IMR-90 (cell line): Measurements from ENCODE around the gene PCDHGA6. TPM values are rescaled to one million over a fixed set of nuclear protein-coding genes. Genes with fewer than 3 reads are reported as not detected.

ENCODE experiments used
- ATAC-seq: fragments of 200-7000 bp; cut with Tn5 transposase; 2 replicates; pipeline ENCODE4 v1.9.1; 2020; ENCODE audit warnings: low read depth, mild to moderate bottlenecking, moderate library complexity
- BruUV-seq: library from RNA; stranded (reverse); fragments of 400-500 nt; replicated peaks from 2 replicates; lab custom pipeline; 2021; lab: Mats Ljungman, UMichigan
- CTCF ChIA-PET: fragments of 300-600 bp; formaldehyde crosslinking; extraction: SDS; loops from one replicate; lab custom pipeline; 2021; ENCODE audit warnings: antibody characterized with exemption; lab: Yijun Ruan, JAX
- POLR2A ChIA-PET: fragments of 300-600 bp; sonication (Branson Sonifier 250); formaldehyde crosslinking; loops from one replicate; lab custom pipeline; 2022; ENCODE audit warnings: antibody characterized with exemption; ENCODE audit not compliant: unreplicated experiment; lab: Charles Lee
- DNase-seq: peaks from one replicate; pipeline ENCODE4 v3.0.0; 2013
- H2AFZ ChIP-seq: replicated peaks from 2 replicates; pipeline ENCODE3; 2013; ENCODE audit warnings: low read length, mild to moderate bottlenecking; ENCODE audit not compliant: poor library complexity
- H2AK5ac ChIP-seq: 2 replicates; pipeline ENCODE4 v1.6.1; 2013; ENCODE audit warnings: low read depth, low read length, inconsistent platforms
- H2AK9ac ChIP-seq: replicated peaks from 2 replicates; pipeline ENCODE3; 2013; ENCODE audit warnings: mild to moderate bottlenecking, low read depth, low read length, moderate library complexity; ENCODE audit not compliant: poor library complexity
- H2BK120ac ChIP-seq: 2 replicates; pipeline ENCODE4 v1.6.1; 2013; ENCODE audit warnings: low read depth, low read length, inconsistent platforms
- H2BK15ac ChIP-seq: 3 replicates; pipeline ENCODE4 v1.6.1; 2013; ENCODE audit warnings: low read depth, low read length, inconsistent platforms
- H2BK20ac ChIP-seq: 2 replicates; pipeline ENCODE4 v1.6.1; 2013; ENCODE audit warnings: low read depth, mild to moderate bottlenecking, inconsistent platforms, low read length, moderate library complexity
- H2BK5ac ChIP-seq: 2 replicates; pipeline ENCODE4 v1.6.1; 2013; ENCODE audit warnings: mild to moderate bottlenecking, low read depth, low read length, inconsistent platforms; ENCODE audit not compliant: poor library complexity, severe bottlenecking
- H3K14ac ChIP-seq: replicated peaks from 2 replicates; pipeline ENCODE4 v1.6.1; 2013; ENCODE audit warnings: low read depth, low read length, inconsistent platforms
- H3K18ac ChIP-seq: 2 replicates; pipeline ENCODE4 v1.6.1; 2013; ENCODE audit warnings: low read depth, low read length, control low read depth
- H3K23ac ChIP-seq: 2 replicates; pipeline ENCODE4 v1.6.1; 2013; ENCODE audit warnings: low read depth, low read length, inconsistent platforms
- H3K27ac ChIP-seq: 2 replicates; pipeline ENCODE4 v1.5.1; 2013; ENCODE audit warnings: mild to moderate bottlenecking, control low read depth, low read length; ENCODE audit not compliant: insufficient read depth
- H3K27me3 ChIP-seq: 2 replicates; pipeline ENCODE4 v1.6.1; 2013; ENCODE audit warnings: low read length; ENCODE audit not compliant: control insufficient read depth, insufficient read depth
- H3K36me3 ChIP-seq: 2 replicates; pipeline ENCODE4 v1.6.1; 2013; ENCODE audit warnings: low read length, mixed read lengths; ENCODE audit not compliant: control insufficient read depth, insufficient read depth
- H3K4ac ChIP-seq: 2 replicates; pipeline ENCODE4 v1.6.1; 2013; ENCODE audit warnings: low read depth, low read length, inconsistent platforms
- H3K4me1 ChIP-seq: 2 replicates; pipeline ENCODE4 v1.6.1; 2013; ENCODE audit warnings: low read length, mixed read lengths; ENCODE audit not compliant: control insufficient read depth, insufficient read depth
- H3K4me2 ChIP-seq: 2 replicates; pipeline ENCODE4 v1.6.1; 2013; ENCODE audit warnings: low read depth, mild to moderate bottlenecking, control low read depth, low read length, moderate library complexity
- H3K4me3 ChIP-seq: 2 replicates; pipeline ENCODE4 v1.5.1; 2013; ENCODE audit warnings: low read depth, mild to moderate bottlenecking, control low read depth, low read length, moderate library complexity; ENCODE audit not compliant: insufficient read depth
- H3K56ac ChIP-seq: 2 replicates; pipeline ENCODE4 v1.6.1; 2013; ENCODE audit warnings: low read length, inconsistent platforms; ENCODE audit not compliant: insufficient read depth; ENCODE audit errors: extremely low read depth
- H3K79me1 ChIP-seq, 2 experiments: 2 replicates each; pipeline ENCODE4 v1.6.1; 2013; ENCODE audit warnings: low read length in 2 of 2, inconsistent platforms in 1 of 2, low read depth in 1 of 2
- H3K9ac ChIP-seq: 2 replicates; pipeline ENCODE4 v1.6.1; 2013; ENCODE audit warnings: low read depth, low read length, control low read depth
- H3K9me1 ChIP-seq: 2 replicates; pipeline ENCODE4 v1.6.1; 2013; ENCODE audit warnings: low read length, inconsistent platforms; ENCODE audit not compliant: insufficient read depth
- H3K9me3 ChIP-seq: 2 replicates; pipeline ENCODE4 v1.6.1; 2013; ENCODE audit warnings: low read length; ENCODE audit not compliant: control insufficient read depth, insufficient read depth
- H4K20me1 ChIP-seq: 2 replicates; pipeline ENCODE4 v1.6.1; 2013; ENCODE audit warnings: low read length, inconsistent platforms; ENCODE audit not compliant: insufficient read depth
- H4K5ac ChIP-seq: 2 replicates; pipeline ENCODE4 v1.6.1; 2013; ENCODE audit warnings: mild to moderate bottlenecking, low read depth, low read length, control low read depth
- H4K8ac ChIP-seq, 2 experiments: 2 replicates each; pipeline ENCODE4 v1.6.1; 2013; ENCODE audit warnings: low read depth in 2 of 2, low read length in 2 of 2, control low read depth in 1 of 2, inconsistent platforms in 1 of 2
- H4K91ac ChIP-seq: 2 replicates; pipeline ENCODE4 v1.6.1; 2013; ENCODE audit warnings: low read depth, low read length, inconsistent platforms; ENCODE audit not compliant: insufficient read depth
- CEBPB ChIP-seq: IDR thresholded peaks from 2 replicates; pipeline ENCODE4 v1.6.1; 2012; ENCODE audit warnings: low read depth, low read length, improper control_type of control experiment
- CHD1 ChIP-seq: IDR thresholded peaks from 2 replicates; pipeline ENCODE4 v1.6.1; 2012; ENCODE audit warnings: low read depth, low read length, improper control_type of control experiment
- CTCF ChIP-seq: conservative IDR thresholded peaks from 2 replicates; pipeline ENCODE4 v1.5.1; 2012; ENCODE audit warnings: mild to moderate bottlenecking, low read depth, low read length, improper control_type of control experiment
- ELK1 ChIP-seq: fragments of 150-350 bp; IDR thresholded peaks from 2 replicates; pipeline ENCODE4 v1.6.1; 2016; ENCODE audit warnings: low read depth, mild to moderate bottlenecking, low read length, moderate library complexity, borderline replicate concordance
- MXI1 ChIP-seq: IDR thresholded peaks from 2 replicates; pipeline ENCODE4 v1.6.1; 2012; ENCODE audit warnings: low read depth, mild to moderate bottlenecking, low read length, moderate library complexity, borderline replicate concordance
- NFE2L2 ChIP-seq: fragments of 150-350 bp; IDR thresholded peaks from 2 replicates; pipeline ENCODE4 v1.6.1; 2016; ENCODE audit warnings: low read depth, mild to moderate bottlenecking, low read length
- POLR2A ChIP-seq: IDR thresholded peaks from 2 replicates; pipeline ENCODE4 v1.6.1; 2012; ENCODE audit warnings: mild to moderate bottlenecking, low read depth, low read length
- RCOR1 ChIP-seq: IDR thresholded peaks from 2 replicates; pipeline ENCODE4 v1.6.1; 2012; ENCODE audit warnings: mild to moderate bottlenecking, low read length, improper control_type of control experiment; ENCODE audit not compliant: insufficient replicate concordance
- RFX5 ChIP-seq: IDR thresholded peaks from 2 replicates; pipeline ENCODE4 v1.8.0; 2012; ENCODE audit warnings: low read depth, mild to moderate bottlenecking, low read length, moderate library complexity
- USF2 ChIP-seq: fragments of 150-350 bp; IDR thresholded peaks from 2 replicates; pipeline ENCODE4 v1.6.1; 2017; ENCODE audit warnings: mild to moderate bottlenecking, antibody characterized with exemption, low read length, low read depth
- WGBS, 2 experiments: methylation state at CpG; one replicate each; pipeline versions ENCODE4 v1.1.5 to v1.1.7; 2013; ENCODE audit warnings: missing lambda C conversion rate in 2 of 2; ENCODE audit not compliant: insufficient read length in 1 of 2; ENCODE audit errors: extremely low coverage in 2 of 2; 5-methylcytosine and 5-hydroxymethylcytosine counted together
- dilution Hi-C: fragments of 300-500 bp; cut with HindIII; formaldehyde crosslinking; loops from one replicate; pipeline ENCODE4 v1.14.3; 2018; ENCODE audit warnings: low sequenced_read_pairs; ENCODE audit not compliant: unreplicated experiment
- in situ Hi-C: fragments of 300-500 bp; cut with MboI; formaldehyde crosslinking; loops from 3 replicates; pipeline ENCODE4 v1.14.3; 2019; ENCODE audit warnings: low sequenced_read_pairs, inconsistent platforms, mixed read lengths
- intact Hi-C: fragments of 100-400 bp; cut with micrococcal nuclease; formaldehyde crosslinking; loops from 2 replicates; pipeline ENCODE4 v1.10.0; 2022
- polyA plus RNA-seq, 3 experiments: library from polyadenylated mRNA; depleted of rRNA; stranded (reverse); fragments of >200 nt; gene quantifications; 2 replicates each; pipeline ENCODE4 v1.2.3, GENCODE V29; 2012; ENCODE audit warnings: low replicate concordance in 1 of 3
- total RNA-seq: library from RNA; depleted of rRNA; stranded (reverse); fragments of >200 nt; gene quantifications from 2 replicates; pipeline ENCODE4 v1.2.3, GENCODE V29; 2012

PCDHGA6 gene
- total and polyA plus RNA-seq, 2 of the 4 experiments (the other 2 are of a cell fraction): 4.1 to 4.7 TPM

GRCh38 chr5:141345327-141345726, 28.4 kb upstream of the PCDHGA6 start:
- H3K4ac ChIP-seq: no peak overlapping the region
- H4K91ac ChIP-seq: no peak overlapping the region
- no peaks in the 10 kb centered on the region for H3K9me1 ChIP-seq
- no peak overlapping the region for H2BK20ac ChIP-seq
- no peak overlapping the region for H3K4me3 ChIP-seq
- no peak overlapping the region for H2BK15ac ChIP-seq
- no peak overlapping the region for H4K5ac ChIP-seq
- H3K56ac ChIP-seq: no peak overlapping the region
- H2AFZ ChIP-seq: no peak overlapping the region
- no peaks in the 10 kb centered on the region for H4K20me1 ChIP-seq
- H3K27ac ChIP-seq: no peak overlapping the region
- no peak overlapping the region for H3K23ac ChIP-seq
- H3K36me3 ChIP-seq: 0 out of 2 replicates have a peak, but pooled peaks cover 2% of the 10 kb centered on the region
- dilution Hi-C loops (no loop called here), intact Hi-C loops (no loop called here), in situ Hi-C loops (no loop called here)
- 33% methylated on average over 7 of the region's 20 CpGs; no CpG with 5 or more reads in 1 of the 2 experiments for WGBS, 2 experiments
- ChIA-PET POLR2A (no interaction called here), CTCF (no interaction called here)
- DNase-seq (no peak), ATAC-seq (no peak)
- H3K14ac ChIP-seq: no peak overlapping the region
- no peak overlapping the region for H3K18ac ChIP-seq
- no peak overlapping the region for H2BK5ac ChIP-seq
- H2BK120ac ChIP-seq: no peak overlapping the region
- no peak overlapping the region for H2AK9ac ChIP-seq
- TF ChIP-seq CHD1 (no peak), RFX5 (no peak), ELK1 (no peak), NFE2L2 (no peak), MXI1 (no peak), RCOR1 (no peak), CTCF (no peak), CEBPB (no peak), POLR2A (no peak), USF2 (no peak)
- no TSS peak for BruUV-seq
- no peak overlapping the region for H3K9ac ChIP-seq
- H3K9me3 ChIP-seq: peaks cover 29% of the 10 kb centered on the region
- no peak overlapping the region for H2AK5ac ChIP-seq
- no peaks in the 10 kb centered on the region for H3K79me1 ChIP-seq
- H3K4me1 ChIP-seq: no peaks in the 10 kb centered on the region
- no peak overlapping the region for H4K8ac ChIP-seq
- no peak overlapping the region for H3K4me2 ChIP-seq
- H3K27me3 ChIP-seq: no peaks in the 10 kb centered on the region
